ENCODE measurements around the gene TTC9C.
"Not testable (repeated sequence)": the region's sequence is repeated elsewhere in the genome, so short reads cannot be mapped to it uniquely, and the experiment has no call there.

Gene TTC9C

DNA sequence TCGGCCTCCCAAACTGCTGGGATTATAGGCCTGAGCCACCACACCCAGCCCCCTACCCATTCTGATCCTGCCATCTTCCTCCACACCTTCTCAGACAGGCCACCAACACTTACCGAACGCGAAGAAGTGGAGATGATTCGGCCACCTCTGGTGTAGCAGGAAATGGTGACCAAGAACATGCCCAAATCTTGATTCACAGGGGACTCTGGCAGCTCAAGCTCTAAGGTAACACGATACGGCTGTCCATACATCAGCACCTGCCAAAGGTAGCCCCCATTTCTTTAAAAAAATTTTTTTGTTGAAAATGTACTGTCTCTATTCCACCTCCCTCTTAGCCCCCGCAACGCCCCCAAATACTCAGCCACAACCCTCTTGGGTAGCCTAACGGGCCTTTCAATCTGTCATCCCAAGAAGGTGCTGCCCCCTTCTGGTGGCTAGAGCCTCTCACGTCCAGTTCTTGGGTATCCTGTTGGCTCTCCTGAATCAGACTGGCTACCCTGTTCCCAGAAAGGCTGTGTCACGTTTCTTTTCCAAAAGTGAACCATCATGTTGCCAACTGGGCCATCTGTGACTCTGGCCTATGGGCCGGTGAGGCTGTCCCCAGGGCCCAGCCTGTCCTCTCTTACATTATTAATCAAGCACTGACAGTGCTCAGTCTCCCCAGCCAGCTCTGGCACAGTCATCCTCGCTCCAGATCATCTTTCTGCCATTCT is 33.7 kb upstream of the TTC9C start:
- H3K9me3 ChIP-seq (ENCODE audit: insufficient read depth, low read depth, low read length), result no peaks in the 10 kb centered on the region
- no peak overlapping the region for H2BK120ac ChIP-seq (ENCODE audit: insufficient read depth, low read length, poor library complexity)
- peaks cover 41 to 44% of the 10 kb centered on the region in 2 experiments for H3K36me3 ChIP-seq (ENCODE audit: control insufficient read depth in 1 of 2, insufficient read depth in 2 of 2, low read length in 2 of 2)
- no peak overlapping the region for H4K91ac ChIP-seq (ENCODE audit: low read depth, low read length)
- H3K9ac ChIP-seq (ENCODE audit: low read length), result no peak overlapping the region
- H2BK5ac ChIP-seq (ENCODE audit: low read depth, low read length, poor library complexity), result no peak overlapping the region
- H3K14ac ChIP-seq (ENCODE audit: low read length), result no peak overlapping the region
- H2AFZ ChIP-seq (ENCODE audit: insufficient read depth, low read length, poor library complexity), result no peak overlapping the region
- no peak overlapping the region for H2AK5ac ChIP-seq (ENCODE audit: low read length)
- H3K27me3 ChIP-seq (ENCODE audit: insufficient read depth, low read length), result no peaks in the 10 kb centered on the region
- no peak overlapping the region for H3K23ac ChIP-seq (ENCODE audit: low read length)
- H4K12ac ChIP-seq (ENCODE audit: low read depth, low read length), result no peak overlapping the region
- no peak overlapping the region for H3K18ac ChIP-seq (ENCODE audit: low read length)
- H3K4me1 ChIP-seq (ENCODE audit: control insufficient read depth in 1 of 2, insufficient read depth in 2 of 2, low read length in 2 of 2), result no peaks in the 10 kb centered on the region
- H3K4ac ChIP-seq (ENCODE audit: low read depth, low read length), result no peak overlapping the region
- WGBS (ENCODE audit: extremely low coverage, insufficient coverage, insufficient read length), result no CpG with 5 or more reads among the region's 14 CpGs
- no peak overlapping the region for H3K4me3 ChIP-seq (ENCODE audit: low read depth, low read length)
- H4K8ac ChIP-seq (ENCODE audit: low read depth, low read length), result no peak overlapping the region
- no peak overlapping the region for H3K4me2 ChIP-seq (ENCODE audit: low read length)
- no peaks in the 10 kb centered on the region for H3K79me2 ChIP-seq (ENCODE audit: control insufficient read depth, insufficient read depth, low read length, poor library complexity)
- no peak overlapping the region for H2BK12ac ChIP-seq (ENCODE audit: low read length)
- no peak overlapping the region for H3K27ac ChIP-seq (ENCODE audit: low read depth, low read length)
- no peaks in the 10 kb centered on the region for H3K79me1 ChIP-seq (ENCODE audit: low read length)
- DNase-seq, result peak; percentile 71 to 83

DNA sequence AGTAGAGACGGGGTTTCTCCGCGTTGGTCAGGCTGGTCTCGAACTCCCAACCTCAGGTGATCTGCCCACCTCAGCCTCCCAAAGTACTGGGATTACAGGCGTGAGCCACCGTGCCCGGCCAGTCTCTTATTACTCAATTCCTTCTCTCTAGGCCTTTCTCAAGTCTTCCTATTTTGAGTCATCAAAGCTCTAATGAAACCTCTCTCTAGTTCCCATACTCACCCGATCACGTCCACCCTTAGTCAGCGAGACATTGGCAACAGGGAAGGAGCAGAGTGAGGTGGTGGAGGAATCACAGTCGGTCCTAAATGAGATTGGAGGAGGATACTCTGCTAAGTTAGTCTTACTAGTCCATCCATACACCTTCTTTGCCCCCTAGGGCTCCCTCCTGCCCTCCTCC is 26.0 kb upstream of the TTC9C start:
- H4K91ac ChIP-seq (ENCODE audit: low read depth, low read length), result no peak overlapping the region
- H3K18ac ChIP-seq (ENCODE audit: low read length), result no peak overlapping the region
- no peak overlapping the region for H2BK5ac ChIP-seq (ENCODE audit: low read depth, low read length, poor library complexity)
- H3K27ac ChIP-seq (ENCODE audit: low read depth, low read length), result no peak overlapping the region
- peaks cover 7% of the 10 kb centered on the region for H3K79me1 ChIP-seq (ENCODE audit: low read length)
- H3K14ac ChIP-seq (ENCODE audit: low read length), result no peak overlapping the region
- no peak overlapping the region for H3K4me3 ChIP-seq (ENCODE audit: low read depth, low read length)
- no CpG with 5 or more reads among the region's 11 CpGs for WGBS (ENCODE audit: extremely low coverage, insufficient coverage, insufficient read length)
- H3K36me3 ChIP-seq (ENCODE audit: control insufficient read depth in 1 of 2, insufficient read depth in 2 of 2, low read length in 2 of 2), result peaks cover 9 to 14% of the 10 kb centered on the region in 2 experiments
- H2BK12ac ChIP-seq (ENCODE audit: low read length), result no peak overlapping the region
- H2AK5ac ChIP-seq (ENCODE audit: low read length), result no peak overlapping the region
- no peak overlapping the region for H3K4me2 ChIP-seq (ENCODE audit: low read length)
- H4K8ac ChIP-seq (ENCODE audit: low read depth, low read length), result no peak overlapping the region
- no peak overlapping the region for H3K4ac ChIP-seq (ENCODE audit: low read depth, low read length)
- no peak overlapping the region for H2BK120ac ChIP-seq (ENCODE audit: insufficient read depth, low read length, poor library complexity)
- no peak overlapping the region for H3K9ac ChIP-seq (ENCODE audit: low read length)
- H3K9me3 ChIP-seq (ENCODE audit: insufficient read depth, low read depth, low read length), result no peaks in the 10 kb centered on the region
- H4K12ac ChIP-seq (ENCODE audit: low read depth, low read length), result no peak overlapping the region
- no peak overlapping the region for H2AFZ ChIP-seq (ENCODE audit: insufficient read depth, low read length, poor library complexity)
- H3K27me3 ChIP-seq (ENCODE audit: insufficient read depth, low read length), result no peaks in the 10 kb centered on the region
- H3K4me1 ChIP-seq (ENCODE audit: control insufficient read depth in 1 of 2, insufficient read depth in 2 of 2, low read length in 2 of 2), result peaks cover 12% of the 10 kb centered on the region in 2 experiments
- no peak overlapping the region for H3K23ac ChIP-seq (ENCODE audit: low read length)
- H3K79me2 ChIP-seq (ENCODE audit: control insufficient read depth, insufficient read depth, low read length, poor library complexity), result peaks cover 2% of the 10 kb centered on the region
- DNase-seq, result peak; percentile 79 to 88

DNA sequence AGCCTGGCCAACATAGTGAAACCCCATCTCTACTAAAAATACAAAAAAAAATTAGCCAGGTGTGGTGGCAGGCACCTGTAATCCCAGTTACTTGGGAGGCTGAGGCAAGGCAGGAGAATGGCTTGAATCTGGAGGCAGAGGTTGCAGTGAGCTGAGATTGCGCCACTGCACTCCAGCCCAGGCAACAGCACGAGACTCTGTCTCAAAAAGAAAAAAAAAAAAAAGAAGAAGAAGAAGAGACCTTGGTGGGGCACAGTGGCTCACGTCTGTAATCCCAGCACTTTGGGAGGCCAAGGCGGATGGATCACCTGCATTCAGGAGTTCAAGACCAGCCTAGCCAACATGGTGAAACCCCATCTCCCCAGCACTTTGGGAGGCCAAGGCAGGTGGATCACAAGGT is 24.4 kb upstream of the TTC9C start:
- H2BK12ac ChIP-seq (ENCODE audit: low read length), result not testable (repeated sequence)
- WGBS (ENCODE audit: extremely low coverage, insufficient coverage, insufficient read length), result no CpG with 5 or more reads among the region's 4 CpGs

DNA sequence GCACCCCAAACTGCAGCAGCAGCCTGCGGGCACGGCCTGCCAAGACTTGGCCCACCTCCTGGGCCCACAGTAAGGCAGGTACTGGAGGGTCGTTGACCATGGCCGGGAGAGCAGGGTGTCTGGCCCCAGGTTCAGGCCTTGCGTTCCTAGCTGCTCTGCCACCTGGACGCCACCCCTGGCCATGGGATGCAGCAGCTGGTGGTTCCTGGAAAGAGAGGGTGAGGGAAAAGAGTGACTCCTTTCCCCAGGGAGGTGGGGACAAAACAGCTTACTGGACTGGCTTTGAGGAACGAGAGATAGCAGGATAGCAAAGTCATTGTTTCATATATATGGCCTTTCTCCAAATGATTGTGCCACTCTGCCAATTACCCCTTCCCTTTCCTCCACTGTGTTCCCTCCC is 22.9 kb upstream of the TTC9C start:
- Histone ChIP-seq H3K14ac (ENCODE audit: low read length) (peak overlapping the region; percentile 46), H4K91ac (ENCODE audit: low read depth, low read length) (peak overlapping the region; percentile 1), H3K4ac (ENCODE audit: low read depth, low read length) (peak overlapping the region; percentile 18), H4K8ac (ENCODE audit: low read depth, low read length) (peak overlapping the region; percentile 38), H3K23ac (ENCODE audit: low read length) (no peak overlapping the region), H3K4me1 (ENCODE audit: control insufficient read depth in 1 of 2, insufficient read depth in 2 of 2, low read length in 2 of 2) (peaks cover 25 to 30% of the 10 kb centered on the region in 2 experiments), H3K79me1 (ENCODE audit: low read length) (peaks cover 22% of the 10 kb centered on the region), H3K18ac (ENCODE audit: low read length) (peak overlapping the region; percentile 58), H3K36me3 (ENCODE audit: control insufficient read depth in 1 of 2, insufficient read depth in 2 of 2, low read length in 2 of 2) (peaks cover 7 to 15% of the 10 kb centered on the region in 2 experiments), H3K4me2 (ENCODE audit: low read length) (peak overlapping the region; percentile 63), H2AK5ac (ENCODE audit: low read length) (peak overlapping the region; percentile 55), H4K12ac (ENCODE audit: low read depth, low read length) (no peak overlapping the region), H2BK120ac (ENCODE audit: insufficient read depth, low read length, poor library complexity) (no peak overlapping the region), H2AFZ (ENCODE audit: insufficient read depth, low read length, poor library complexity) (peak overlapping the region; percentile 7), H3K4me3 (ENCODE audit: low read depth, low read length) (peak overlapping the region; percentile 85), H3K79me2 (ENCODE audit: control insufficient read depth, insufficient read depth, low read length, poor library complexity) (peaks cover 10% of the 10 kb centered on the region), H3K27me3 (ENCODE audit: insufficient read depth, low read length) (no peaks in the 10 kb centered on the region), H3K9me3 (ENCODE audit: insufficient read depth, low read depth, low read length) (no peaks in the 10 kb centered on the region), H2BK5ac (ENCODE audit: low read depth, low read length, poor library complexity) (no peak overlapping the region), H2BK12ac (ENCODE audit: low read length) (no peak overlapping the region), H3K9ac (ENCODE audit: low read length) (peak overlapping the region; percentile 35), H3K27ac (ENCODE audit: low read depth, low read length) (peak overlapping the region; percentile 58)
- WGBS (ENCODE audit: extremely low coverage, insufficient coverage, insufficient read length), result no CpG with 5 or more reads among the region's 7 CpGs
- no peak for DNase-seq

More for the DNA sequence above, 24.4 kb upstream of the TTC9C start:
- not testable (repeated sequence) for H3K14ac ChIP-seq (ENCODE audit: low read length); H3K18ac ChIP-seq (ENCODE audit: low read length); H3K4ac ChIP-seq (ENCODE audit: low read depth, low read length); H3K4me2 ChIP-seq (ENCODE audit: low read length); H4K91ac ChIP-seq (ENCODE audit: low read depth, low read length); H3K27ac ChIP-seq (ENCODE audit: low read depth, low read length); H3K9ac ChIP-seq (ENCODE audit: low read length); DNase-seq; H4K8ac ChIP-seq (ENCODE audit: low read depth, low read length); H3K9me3 ChIP-seq (ENCODE audit: insufficient read depth, low read depth, low read length); H4K12ac ChIP-seq (ENCODE audit: low read depth, low read length); H3K79me2 ChIP-seq (ENCODE audit: control insufficient read depth, insufficient read depth, low read length, poor library complexity); H3K27me3 ChIP-seq (ENCODE audit: insufficient read depth, low read length); H2BK120ac ChIP-seq (ENCODE audit: insufficient read depth, low read length, poor library complexity); H3K4me3 ChIP-seq (ENCODE audit: low read depth, low read length); H3K23ac ChIP-seq (ENCODE audit: low read length); H2AK5ac ChIP-seq (ENCODE audit: low read length); H2BK5ac ChIP-seq (ENCODE audit: low read depth, low read length, poor library complexity); H2AFZ ChIP-seq (ENCODE audit: insufficient read depth, low read length, poor library complexity)
- H3K36me3 ChIP-seq (ENCODE audit: control insufficient read depth in 1 of 2, insufficient read depth in 2 of 2, low read length in 2 of 2), result peaks cover 9 to 14% of the 10 kb centered on the region in 2 experiments
- H3K79me1 ChIP-seq (ENCODE audit: low read length), result peaks cover 13% of the 10 kb centered on the region
- H3K4me1 ChIP-seq (ENCODE audit: control insufficient read depth in 1 of 2, insufficient read depth in 2 of 2, low read length in 2 of 2), result peaks cover 23 to 25% of the 10 kb centered on the region in 2 experiments
